ENCODE data around the gene TBX18.

DNA sequence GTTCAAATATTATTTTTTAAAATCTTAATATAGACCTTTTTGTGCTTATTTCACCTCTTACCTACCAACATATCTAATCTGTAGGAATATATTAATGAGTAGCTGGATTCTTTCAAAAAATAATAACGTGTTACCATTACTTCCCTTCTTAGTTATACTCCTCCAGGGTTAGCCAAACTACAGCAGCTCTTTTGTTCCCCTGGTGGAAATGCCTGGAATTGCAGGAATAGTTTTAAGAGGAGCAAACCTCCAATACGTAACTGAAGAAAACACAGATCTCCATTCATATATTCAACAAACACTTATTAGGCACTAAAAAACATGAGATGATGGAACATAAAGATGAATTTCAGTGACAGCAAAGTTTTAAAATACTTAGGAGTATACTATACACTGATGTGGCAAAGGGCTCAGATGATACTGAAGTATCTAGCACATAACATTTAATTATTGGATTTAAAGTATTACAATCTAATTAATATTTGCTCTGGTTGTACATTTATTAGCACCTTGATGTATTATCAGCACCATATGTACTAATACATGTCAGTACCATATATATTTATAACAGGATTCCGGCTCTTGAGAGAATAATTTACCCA is 78.3 kb downstream of the TBX18 start:
- TF ChIP-seq POLR2A (IDR thresholded peaks at IDR 0.05), result no peak
- TF ChIP-seq, protein P1, sequence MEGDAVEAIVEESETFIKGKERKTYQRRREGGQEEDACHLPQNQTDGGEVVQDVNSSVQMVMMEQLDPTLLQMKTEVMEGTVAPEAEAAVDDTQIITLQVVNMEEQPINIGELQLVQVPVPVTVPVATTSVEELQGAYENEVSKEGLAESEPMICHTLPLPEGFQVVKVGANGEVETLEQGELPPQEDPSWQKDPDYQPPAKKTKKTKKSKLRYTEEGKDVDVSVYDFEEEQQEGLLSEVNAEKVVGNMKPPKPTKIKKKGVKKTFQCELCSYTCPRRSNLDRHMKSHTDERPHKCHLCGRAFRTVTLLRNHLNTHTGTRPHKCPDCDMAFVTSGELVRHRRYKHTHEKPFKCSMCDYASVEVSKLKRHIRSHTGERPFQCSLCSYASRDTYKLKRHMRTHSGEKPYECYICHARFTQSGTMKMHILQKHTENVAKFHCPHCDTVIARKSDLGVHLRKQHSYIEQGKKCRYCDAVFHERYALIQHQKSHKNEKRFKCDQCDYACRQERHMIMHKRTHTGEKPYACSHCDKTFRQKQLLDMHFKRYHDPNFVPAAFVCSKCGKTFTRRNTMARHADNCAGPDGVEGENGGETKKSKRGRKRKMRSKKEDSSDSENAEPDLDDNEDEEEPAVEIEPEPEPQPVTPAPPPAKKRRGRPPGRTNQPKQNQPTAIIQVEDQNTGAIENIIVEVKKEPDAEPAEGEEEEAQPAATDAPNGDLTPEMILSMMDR (IDR thresholded peaks at IDR 0.05), result peak in 1 of 6 experiments; percentile 25

Data from adrenal gland (tissue), 5 donors.